ENCODE measurements around the gene FALEC. TPM values are rescaled to one million over a fixed set of nuclear protein-coding genes. Genes with fewer than 3 reads are reported as not detected.
A peak's percentile ranks its signal among the peaks of the same experiment; 100 is the strongest.

Gene FALEC
- total RNA-seq, 1 donor from 2014 or later: 1.2 TPM

- peak overlapping the region; percentile 59 for H3K4me3 Mint-ChIP-seq (ENCODE audit: unreplicated experiment)
- H3K27ac Mint-ChIP-seq (ENCODE audit: unreplicated experiment): no peak overlapping the region
- H3K36me3 Mint-ChIP-seq (ENCODE audit: low read depth, unreplicated experiment): peaks cover 5% of the 10 kb centered on the region
- no peak for DNase-seq (ENCODE audit: low spot score)
- H3K27me3 Mint-ChIP-seq (ENCODE audit: unreplicated experiment): peaks cover 19% of the 10 kb centered on the region
- no peaks in the 10 kb centered on the region for H3K9me3 Mint-ChIP-seq (ENCODE audit: unreplicated experiment)
- H3K4me1 Mint-ChIP-seq (ENCODE audit: unreplicated experiment): peaks cover 11% of the 10 kb centered on the region
- TF ChIP-seq CTCF (IDR thresholded peaks at IDR 0.05; ENCODE audit: unreplicated experiment): no peak
Measured at GRCh38 chr1:150555198-150555970, 39.8 kb downstream of the FALEC start.

- Mint-ChIP-seq H3K27ac (ENCODE audit: unreplicated experiment) (no peak overlapping the region), H3K4me3 (ENCODE audit: unreplicated experiment) (no peak overlapping the region), H3K27me3 (ENCODE audit: unreplicated experiment) (peaks cover 19% of the 10 kb centered on the region), H3K36me3 (ENCODE audit: low read depth, unreplicated experiment) (peaks cover 5% of the 10 kb centered on the region), H3K4me1 (ENCODE audit: unreplicated experiment) (peaks cover 16% of the 10 kb centered on the region), H3K9me3 (ENCODE audit: unreplicated experiment) (no peaks in the 10 kb centered on the region)
- DNase-seq (ENCODE audit: low spot score): no peak
- no peak for TF ChIP-seq CTCF (IDR thresholded peaks at IDR 0.05; ENCODE audit: unreplicated experiment)
Measured at GRCh38 chr1:150555971-150556865, 40.7 kb downstream of the FALEC start.

- TF ChIP-seq CTCF (IDR thresholded peaks at IDR 0.05; ENCODE audit: unreplicated experiment): no peak
- H3K36me3 Mint-ChIP-seq (ENCODE audit: low read depth, unreplicated experiment): peaks cover 5% of the 10 kb centered on the region
- H3K27me3 Mint-ChIP-seq (ENCODE audit: unreplicated experiment): peaks cover 22% of the 10 kb centered on the region
- no peak overlapping the region for H3K4me3 Mint-ChIP-seq (ENCODE audit: unreplicated experiment)
- H3K27ac Mint-ChIP-seq (ENCODE audit: unreplicated experiment): no peak overlapping the region
- DNase-seq (ENCODE audit: low spot score): no peak
- no peaks in the 10 kb centered on the region for H3K9me3 Mint-ChIP-seq (ENCODE audit: unreplicated experiment)
- peaks cover 20% of the 10 kb centered on the region for H3K4me1 Mint-ChIP-seq (ENCODE audit: unreplicated experiment)
Measured at GRCh38 chr1:150557065-150557600, 41.6 kb downstream of the FALEC start.

GRCh38 chr1:150557813-150558212, 42.3 kb downstream of the FALEC start:
- Mint-ChIP-seq H3K4me3 (ENCODE audit: unreplicated experiment) (no peak overlapping the region), H3K36me3 (ENCODE audit: low read depth, unreplicated experiment) (peaks cover 5% of the 10 kb centered on the region), H3K27ac (ENCODE audit: unreplicated experiment) (no peak overlapping the region), H3K4me1 (ENCODE audit: unreplicated experiment) (peaks cover 26% of the 10 kb centered on the region), H3K9me3 (ENCODE audit: unreplicated experiment) (no peaks in the 10 kb centered on the region), H3K27me3 (ENCODE audit: unreplicated experiment) (peaks cover 18% of the 10 kb centered on the region)
- TF ChIP-seq CTCF (IDR thresholded peaks at IDR 0.05; ENCODE audit: unreplicated experiment): no peak
- DNase-seq (ENCODE audit: low spot score): no peak
